Measurements from ENCODE around the gene BOC. TPM values are rescaled to one million over a fixed set of nuclear protein-coding genes. Genes with fewer than 3 reads are reported as not detected.
A peak's percentile ranks its signal among the peaks of the same experiment; 100 is the strongest.

The BOC gene
- total RNA-seq, 2 experiments from 2014 or later: 0.40 to 0.43 TPM

GRCh38 chr3:113216393-113216792 lies 5.0 kb downstream of the BOC start:
- POLR2A ChIA-PET: no interaction called here
- Mint-ChIP-seq H3K9me3 (ENCODE audit: low read depth) (no peaks in the 10 kb centered on the region), H3K27me3 (peaks cover 49% of the 10 kb centered on the region), H3K4me1 (peaks cover 8% of the 10 kb centered on the region), H3K36me3 (ENCODE audit: low read depth) (no peaks in the 10 kb centered on the region), H3K4me3 (no peak overlapping the region), H3K27ac (no peak overlapping the region)
- DNase-seq: no peak
- intact Hi-C loops (cut with DNase I, micrococcal nuclease): no loop called here
- CTCF ChIA-PET: no interaction called here
- ATAC-seq: no peak

GRCh38 chr3:113218011-113218680 lies 6.8 kb downstream of the BOC start:
- intact Hi-C loops (cut with DNase I, micrococcal nuclease): no loop called here
- Mint-ChIP-seq H3K27me3 (peaks cover 35% of the 10 kb centered on the region), H3K4me3 (no peak overlapping the region), H3K36me3 (ENCODE audit: low read depth) (no peaks in the 10 kb centered on the region), H3K27ac (no peak overlapping the region), H3K9me3 (ENCODE audit: low read depth) (no peaks in the 10 kb centered on the region), H3K4me1 (no peaks in the 10 kb centered on the region)
- ChIA-PET CTCF (interaction anchor here (1.1 to 1.8 kb wide), 2 partner anchors 12 to 75 kb away, joined by 3 to 5 read pairs; no protein-coding TSS in a partner anchor), POLR2A (interaction anchor here (0.5 kb wide), 1 partner anchor 11 kb away, joined by 4 read pairs; no protein-coding TSS in a partner anchor)
- no peak for ATAC-seq
- DNase-seq: no peak

GRCh38 chr3:113218681-113219045 lies 7.3 kb downstream of the BOC start:
- POLR2A ChIA-PET: no interaction called here
- ATAC-seq: no peak
- Mint-ChIP-seq H3K4me3 (no peak overlapping the region), H3K27me3 (peaks cover 29% of the 10 kb centered on the region), H3K9me3 (ENCODE audit: low read depth) (no peaks in the 10 kb centered on the region), H3K27ac (no peak overlapping the region), H3K4me1 (peaks cover 4% of the 10 kb centered on the region), H3K36me3 (ENCODE audit: low read depth) (no peaks in the 10 kb centered on the region)
- no peak for DNase-seq
- intact Hi-C loops (cut with DNase I, micrococcal nuclease): no loop called here
- CTCF ChIA-PET: interaction anchor here (1.1 to 1.8 kb wide), 2 partner anchors 11 to 74 kb away, joined by 3 to 5 read pairs; no protein-coding TSS in a partner anchor

GRCh38 chr3:113219605-113220300 lies 8.4 kb downstream of the BOC start:
- H3K4me1 Mint-ChIP-seq: peaks cover 10% of the 10 kb centered on the region
- intact Hi-C loops (cut with DNase I, micrococcal nuclease): no loop called here
- ChIA-PET POLR2A (no interaction called here), CTCF (no interaction called here)
- H3K27me3 Mint-ChIP-seq: peaks cover 22% of the 10 kb centered on the region
- no peak overlapping the region for H3K27ac Mint-ChIP-seq
- H3K36me3 Mint-ChIP-seq (ENCODE audit: low read depth): no peaks in the 10 kb centered on the region
- DNase-seq (no peak), ATAC-seq (no peak)
- H3K4me3 Mint-ChIP-seq: no peak overlapping the region
- no peaks in the 10 kb centered on the region for H3K9me3 Mint-ChIP-seq (ENCODE audit: low read depth)

GRCh38 chr3:113220721-113221120 lies 9.4 kb downstream of the BOC start:
- intact Hi-C loops (cut with DNase I, micrococcal nuclease): no loop called here
- H3K4me3 Mint-ChIP-seq: no peak overlapping the region
- DNase-seq (no peak), ATAC-seq (no peak)
- no peaks in the 10 kb centered on the region for H3K9me3 Mint-ChIP-seq (ENCODE audit: low read depth)
- peaks cover 10% of the 10 kb centered on the region for H3K4me1 Mint-ChIP-seq
- no peak overlapping the region for H3K27ac Mint-ChIP-seq
- H3K27me3 Mint-ChIP-seq: peaks cover 16% of the 10 kb centered on the region
- ChIA-PET POLR2A (no interaction called here), CTCF (no interaction called here)
- H3K36me3 Mint-ChIP-seq (ENCODE audit: low read depth): no peaks in the 10 kb centered on the region

GRCh38 chr3:113221721-113222257 lies 10.4 kb downstream of the BOC start:
- CTCF ChIA-PET: no interaction called here
- Mint-ChIP-seq H3K4me3 (no peak overlapping the region), H3K4me1 (peaks cover 10% of the 10 kb centered on the region), H3K36me3 (ENCODE audit: low read depth) (no peaks in the 10 kb centered on the region), H3K9me3 (ENCODE audit: low read depth) (no peaks in the 10 kb centered on the region), H3K27ac (no peak overlapping the region), H3K27me3 (peaks cover 13% of the 10 kb centered on the region)
- ATAC-seq (no peak), DNase-seq (no peak)
- intact Hi-C loops (cut with DNase I, micrococcal nuclease): no loop called here
- POLR2A ChIA-PET: no interaction called here

- intact Hi-C loops (cut with DNase I, micrococcal nuclease): no loop called here
These were observed 11.2 kb downstream of the BOC start for GRCh38 chr3:113222451-113223086.

GRCh38 chr3:113223475-113224281 lies 12.3 kb downstream of the BOC start:
- Mint-ChIP-seq H3K36me3 (ENCODE audit: low read depth) (no peaks in the 10 kb centered on the region), H3K4me1 (peaks cover 10% of the 10 kb centered on the region), H3K27ac (no peak overlapping the region), H3K27me3 (peaks cover 10% of the 10 kb centered on the region), H3K4me3 (peak overlapping the region; percentile 2), H3K9me3 (ENCODE audit: low read depth) (no peaks in the 10 kb centered on the region)
- POLR2A ChIA-PET: no interaction called here
- intact Hi-C loops (cut with DNase I, micrococcal nuclease): no loop called here
- DNase-seq (peak; percentile 60), ATAC-seq (peak; percentile 68)
- CTCF ChIA-PET: interaction anchor here (0.5 to 0.6 kb wide), 2 partner anchors 64 to 73 kb away, joined by 3 read pairs; no protein-coding TSS in a partner anchor

More at GRCh38 chr3:113222451-113223086, 11.2 kb downstream of the BOC start:
- ChIA-PET CTCF (no interaction called here), POLR2A (no interaction called here)
- H3K9me3 Mint-ChIP-seq (ENCODE audit: low read depth): no peaks in the 10 kb centered on the region
- no peak overlapping the region for H3K4me3 Mint-ChIP-seq
- ATAC-seq (no peak), DNase-seq (no peak)
- H3K27me3 Mint-ChIP-seq: peaks cover 13% of the 10 kb centered on the region
- peaks cover 10% of the 10 kb centered on the region for H3K4me1 Mint-ChIP-seq
- no peaks in the 10 kb centered on the region for H3K36me3 Mint-ChIP-seq (ENCODE audit: low read depth)
- H3K27ac Mint-ChIP-seq: no peak overlapping the region

GRCh38 chr3:113225286-113225685 lies 13.9 kb downstream of the BOC start:
- CTCF ChIA-PET: interaction anchor here (0.6 kb wide), 1 partner anchor 139 kb away, joined by 4 read pairs; no protein-coding TSS in a partner anchor
- H3K27me3 Mint-ChIP-seq: peaks cover 9% of the 10 kb centered on the region
- POLR2A ChIA-PET: no interaction called here
- intact Hi-C loops (cut with DNase I, micrococcal nuclease): no loop called here
- no peak overlapping the region for H3K27ac Mint-ChIP-seq
- no peaks in the 10 kb centered on the region for H3K9me3 Mint-ChIP-seq (ENCODE audit: low read depth)
- DNase-seq (no peak), ATAC-seq (no peak)
- H3K4me1 Mint-ChIP-seq: peaks cover 10% of the 10 kb centered on the region
- H3K4me3 Mint-ChIP-seq: no peak overlapping the region
- H3K36me3 Mint-ChIP-seq (ENCODE audit: low read depth): no peaks in the 10 kb centered on the region

GRCh38 chr3:113226491-113226890 lies 15.1 kb downstream of the BOC start:
- CTCF ChIA-PET: interaction anchor here (0.9 kb wide), 1 partner anchor 12 kb away, joined by 3 read pairs; no protein-coding TSS in a partner anchor
- DNase-seq: no peak
- peaks cover 13% of the 10 kb centered on the region for H3K4me1 Mint-ChIP-seq
- no peaks in the 10 kb centered on the region for H3K9me3 Mint-ChIP-seq (ENCODE audit: low read depth)
- H3K27ac Mint-ChIP-seq: no peak overlapping the region
- intact Hi-C loops (cut with DNase I, micrococcal nuclease): no loop called here
- POLR2A ChIA-PET: no interaction called here
- peaks cover 4% of the 10 kb centered on the region for H3K27me3 Mint-ChIP-seq
- H3K4me3 Mint-ChIP-seq: no peak overlapping the region
- no peaks in the 10 kb centered on the region for H3K36me3 Mint-ChIP-seq (ENCODE audit: low read depth)
- no peak for ATAC-seq

- Mint-ChIP-seq H3K36me3 (ENCODE audit: low read depth) (no peaks in the 10 kb centered on the region), H3K27me3 (peaks cover 4% of the 10 kb centered on the region), H3K9me3 (ENCODE audit: low read depth) (no peaks in the 10 kb centered on the region), H3K27ac (no peak overlapping the region), H3K4me1 (peaks cover 18% of the 10 kb centered on the region), H3K4me3 (no peak overlapping the region)
- DNase-seq (no peak), ATAC-seq (no peak)
- intact Hi-C loops (cut with DNase I, micrococcal nuclease): no loop called here
- ChIA-PET POLR2A (interaction anchor here (0.6 kb wide), 1 partner anchor 554 kb away, joined by 5 read pairs; no protein-coding TSS in a partner anchor), CTCF (interaction anchor here (0.9 kb wide), 1 partner anchor 11 kb away, joined by 3 read pairs; no protein-coding TSS in a partner anchor)
These were observed 15.8 kb downstream of the BOC start for GRCh38 chr3:113227146-113227545.

Measured in activated CD4-positive, alpha-beta T cell treated with anti-CD3 and anti-CD28 coated beads for 36 hours (primary cell).